H9 (cell line): Measurements from ENCODE around the gene MGMT. TPM values are rescaled to one million over a fixed set of nuclear protein-coding genes. Genes with fewer than 3 reads are reported as not detected.

ENCODE experiments used
- DNase-seq: peaks from one replicate; pipeline ENCODE4 v3.0.0-alpha.2; 2017
- H2AFZ ChIP-seq: one replicate; pipeline ENCODE4 v1.6.1; 2013; ENCODE audit warnings: mild to moderate bottlenecking, low read length, control low read depth, moderate library complexity
- H2AK5ac ChIP-seq: 2 replicates; pipeline ENCODE4 v1.6.1; 2013; ENCODE audit warnings: low read length, control low read depth, mixed read lengths; ENCODE audit not compliant: insufficient read length
- H2BK120ac ChIP-seq: one replicate; pipeline ENCODE4 v1.6.1; 2013; ENCODE audit warnings: low read depth, mild to moderate bottlenecking, low read length, control low read depth, inconsistent platforms; ENCODE audit not compliant: poor library complexity, severe bottlenecking
- H2BK12ac ChIP-seq: 2 replicates; pipeline ENCODE4 v1.6.1; 2013; ENCODE audit warnings: low read length, control low read depth, mixed read lengths, low read depth; ENCODE audit not compliant: insufficient read length
- H2BK15ac ChIP-seq: 2 replicates; pipeline ENCODE4 v1.6.1; 2013; ENCODE audit warnings: low read depth, low read length, control low read depth
- H2BK20ac ChIP-seq: one replicate; pipeline ENCODE4 v1.6.1; 2013; ENCODE audit warnings: low read depth, mild to moderate bottlenecking, low read length, control low read depth, inconsistent platforms; ENCODE audit not compliant: poor library complexity, severe bottlenecking
- H2BK5ac ChIP-seq: 2 replicates; pipeline ENCODE4 v1.6.1; 2013; ENCODE audit warnings: low read length, control low read depth, mixed read lengths; ENCODE audit not compliant: insufficient read length
- H3K14ac ChIP-seq: 2 replicates; pipeline ENCODE4 v1.6.1; 2013; ENCODE audit warnings: low read length, control low read depth; ENCODE audit not compliant: insufficient read depth
- H3K18ac ChIP-seq: 2 replicates; pipeline ENCODE4 v1.6.1; 2013; ENCODE audit warnings: low read depth, mild to moderate bottlenecking, mixed read lengths, low read length, control low read depth; ENCODE audit not compliant: insufficient read length
- H3K23ac ChIP-seq: 2 replicates; pipeline ENCODE4 v1.6.1; 2013; ENCODE audit warnings: low read length, control low read depth, mixed read lengths, low read depth; ENCODE audit not compliant: insufficient read length
- H3K23me2 ChIP-seq: 2 replicates; pipeline ENCODE4 v1.6.1; 2013; ENCODE audit warnings: low read depth, mild to moderate bottlenecking, mixed read lengths, low read length, control low read depth; ENCODE audit not compliant: insufficient read length, poor library complexity, severe bottlenecking
- H3K27ac ChIP-seq: 2 replicates; pipeline ENCODE4 v1.5.1; 2013; ENCODE audit warnings: low read length, control low read depth, mixed read lengths, low read depth; ENCODE audit not compliant: insufficient read length
- H3K27me3 ChIP-seq: 2 replicates; pipeline ENCODE4 v1.6.1; 2013; ENCODE audit warnings: low read length, control low read depth, inconsistent platforms; ENCODE audit not compliant: insufficient read depth
- H3K4ac ChIP-seq: 2 replicates; pipeline ENCODE4 v1.6.1; 2013; ENCODE audit warnings: low read depth, mild to moderate bottlenecking, control low read depth, inconsistent platforms, low read length, moderate library complexity
- H3K4me1 ChIP-seq: 2 replicates; pipeline ENCODE4 v1.6.1; 2013; ENCODE audit warnings: low read length, control low read depth, inconsistent platforms; ENCODE audit not compliant: insufficient read depth
- H3K4me2 ChIP-seq: 2 replicates; pipeline ENCODE4 v1.6.1; 2013; ENCODE audit warnings: low read length, control low read depth, mixed read lengths; ENCODE audit not compliant: insufficient read length, insufficient read depth
- H3K56ac ChIP-seq: 2 replicates; pipeline ENCODE4 v1.6.1; 2013; ENCODE audit warnings: low read depth, mild to moderate bottlenecking, mixed read lengths, low read length, control low read depth; ENCODE audit not compliant: insufficient read length
- H3K79me1 ChIP-seq: 2 replicates; pipeline ENCODE4 v1.6.1; 2013; ENCODE audit warnings: low read depth, mild to moderate bottlenecking, moderate library complexity, low read length, control low read depth, inconsistent platforms; ENCODE audit not compliant: insufficient read depth, poor library complexity, severe bottlenecking
- H3K79me2 ChIP-seq: 2 replicates; pipeline ENCODE4 v1.6.1; 2013; ENCODE audit warnings: low read length, control low read depth, inconsistent platforms; ENCODE audit not compliant: insufficient read depth
- H3K9ac ChIP-seq: 2 replicates; pipeline ENCODE4 v1.6.1; 2013; ENCODE audit warnings: low read length, control low read depth, mixed read lengths; ENCODE audit not compliant: insufficient read length; ENCODE audit errors: extremely low read depth
- H3K9me3 ChIP-seq: one replicate; pipeline ENCODE4 v1.6.1; 2013; ENCODE audit warnings: low read depth, low read length, inconsistent platforms; ENCODE audit not compliant: control insufficient read depth
- H3T11ph ChIP-seq: one replicate; pipeline ENCODE4 v1.6.1; 2013; ENCODE audit warnings: mild to moderate bottlenecking, low read length, control low read depth, inconsistent platforms
- H4K20me1 ChIP-seq: one replicate; pipeline ENCODE4 v1.6.1; 2013; ENCODE audit not compliant: control insufficient read depth, insufficient read length, insufficient read depth
- H4K5ac ChIP-seq: 2 replicates; pipeline ENCODE4 v1.6.1; 2013; ENCODE audit warnings: low read depth, mild to moderate bottlenecking, mixed read lengths, low read length, control low read depth; ENCODE audit not compliant: insufficient read length
- H4K8ac ChIP-seq: replicated peaks from 2 replicates; pipeline ENCODE4 v1.6.1; 2013; ENCODE audit warnings: low read length, control low read depth, mixed read lengths, low read depth; ENCODE audit not compliant: insufficient read length
- H4K91ac ChIP-seq: 2 replicates; pipeline ENCODE4 v1.6.1; 2013; ENCODE audit warnings: low read depth, mild to moderate bottlenecking, moderate library complexity, mixed read lengths, low read length, control low read depth; ENCODE audit not compliant: insufficient read length
- H3K27ac Mint-ChIP-seq, 3 experiments: 2 replicates in 2 of 3; 3 replicates in 1 of 3; pipeline ENCODE4 v1.8.0; 2020 to 2021; ENCODE audit warnings: mixed read lengths in 3 of 3, mild to moderate bottlenecking in 1 of 3, moderate library complexity in 1 of 3
- H3K27me3 Mint-ChIP-seq: 2 replicates; pipeline ENCODE4 v1.8.0; 2021; ENCODE audit warnings: low read depth, mild to moderate bottlenecking, moderate library complexity, mixed read lengths
- H3K36me3 Mint-ChIP-seq, 3 experiments: 2 replicates in 2 of 3; 3 replicates in 1 of 3; pipeline ENCODE4 v1.8.0; 2020 to 2021; ENCODE audit warnings: low read depth in 3 of 3, mixed read lengths in 3 of 3; ENCODE audit not compliant: insufficient read depth in 1 of 3
- H3K4me1 Mint-ChIP-seq, 2 experiments: 2 replicates each; pipeline ENCODE4 v1.8.0; 2020; ENCODE audit warnings: mixed read lengths in 2 of 2
- H3K4me3 Mint-ChIP-seq, 2 experiments: 2 replicates in 1 of 2; 3 replicates in 1 of 2; pipeline ENCODE4 v1.8.0; 2020 to 2021; ENCODE audit warnings: mild to moderate bottlenecking in 2 of 2, mixed read lengths in 2 of 2, moderate library complexity in 1 of 2
- H3K9me3 Mint-ChIP-seq, 2 experiments: 2 replicates in 1 of 2; 3 replicates in 1 of 2; pipeline ENCODE4 v1.8.0; 2020; ENCODE audit warnings: mild to moderate bottlenecking in 2 of 2, mixed read lengths in 2 of 2, moderate library complexity in 1 of 2
- CTCF ChIP-seq: fragments of 200-600 bp; sonication (generic); conservative IDR thresholded peaks from 3 replicates; pipeline ENCODE4 v1.8.0; 2021; ENCODE audit warnings: antibody characterized with exemption, mild to moderate bottlenecking
- WGBS: extraction: QIAGEN DNeasy Blood & Tissue Kit; methylation state at CpG from one replicate; pipeline ENCODE4 v1.1.7; 2013; ENCODE audit warnings: missing lambda C conversion rate, low lambda C conversion rate, mixed read lengths; ENCODE audit not compliant: insufficient read length; ENCODE audit errors: extremely low coverage; 5-methylcytosine and 5-hydroxymethylcytosine counted together
- total RNA-seq: library from RNA; stranded (reverse); gene quantifications from 2 replicates; pipeline ENCODE4 v1.2.1, GENCODE V29; 2021

MGMT gene
- total RNA-seq, 1 experiment from 2014 or later = 18.4 TPM

- Histone ChIP-seq H3T11ph (no peak overlapping the region), H3K14ac (no peak overlapping the region), H3K4me1 (no peaks in the 10 kb centered on the region; the same call in 1 of the 2 replicates), H3K4ac (no peak overlapping the region), H3K79me1 (no peaks in the 10 kb centered on the region), H4K91ac (no peak overlapping the region), H3K23ac (no peak overlapping the region), H2BK5ac (no peak overlapping the region), H3K9ac (no peak overlapping the region), H2BK20ac (no peak overlapping the region), H2BK12ac (no peak overlapping the region), H3K9me3 (no peaks in the 10 kb centered on the region), H2BK120ac (no peak overlapping the region), H3K4me2 (no peak overlapping the region), H3K56ac (no peak overlapping the region), H2BK15ac (no peak overlapping the region), H3K27me3 (no peaks in the 10 kb centered on the region), H3K27ac (no peak overlapping the region), H4K20me1 (no peaks in the 10 kb centered on the region), H3K23me2 (no peaks in the 10 kb centered on the region), H4K8ac (no peak overlapping the region), H4K5ac (no peak overlapping the region), H2AK5ac (no peak overlapping the region), H2AFZ (no peak overlapping the region), H3K18ac (no peak overlapping the region), H3K79me2 (no peaks in the 10 kb centered on the region)
- no peak overlapping the region for H3K4me3 Mint-ChIP-seq
- no peaks in the 10 kb centered on the region for H3K36me3 Mint-ChIP-seq
- peaks cover 21 to 22% of the 10 kb centered on the region in 2 experiments for H3K4me1 Mint-ChIP-seq
- no peaks in the 10 kb centered on the region for H3K27me3 Mint-ChIP-seq
- WGBS = no CpG with 5 or more reads among the region's 15 CpGs
- H3K9me3 Mint-ChIP-seq = no peaks in the 10 kb centered on the region
- DNase-seq = no peak
- no peak overlapping the region for H3K27ac Mint-ChIP-seq
- TF ChIP-seq CTCF = no peak
Observed at GRCh38 chr10:129626309-129626708, 159.3 kb downstream of the MGMT start.
